AG04450 (cell line): Measurements from ENCODE around the gene PNPLA6. TPM values are rescaled to one million over a fixed set of nuclear protein-coding genes. Genes with fewer than 3 reads are reported as not detected.

Experiments
- CTCF ChIA-PET: fragments of 300-600, 350-600 bp; formaldehyde crosslinking; extraction: SDS; loops from one replicate; lab custom pipeline; 2022; ENCODE audit warnings: antibody characterized with exemption, inconsistent platforms; lab: Charles Lee
- POLR2A ChIA-PET: fragments of 350-600 bp; formaldehyde crosslinking; extraction: SDS; loops from one replicate; lab custom pipeline; 2021; ENCODE audit warnings: antibody characterized with exemption, inconsistent platforms; lab: Yijun Ruan, JAX
- DNase-seq: peaks from one replicate; pipeline ENCODE4 v3.0.0-alpha.2; 2011; ENCODE audit warnings: low read depth, low spot score
- H3K27ac ChIP-seq: one replicate; pipeline ENCODE4 v1.5.1; 2012; ENCODE audit warnings: low read depth, low read length, control low read depth
- H3K27me3 ChIP-seq: one replicate; pipeline ENCODE4 v1.6.0; 2012; ENCODE audit warnings: low read length; ENCODE audit not compliant: control insufficient read depth, insufficient read depth
- H3K4me3 ChIP-seq: 2 replicates; pipeline ENCODE4 v1.5.1; 2011; ENCODE audit warnings: mild to moderate bottlenecking, low read depth, low read length, control low read depth
- H3K9me3 ChIP-seq: 2 replicates; pipeline ENCODE4 v1.5.1; 2012; ENCODE audit warnings: low read length; ENCODE audit not compliant: control insufficient read depth, insufficient read depth
- CTCF ChIP-seq: IDR thresholded peaks from 2 replicates; pipeline ENCODE4 v1.5.1; 2011; ENCODE audit warnings: low read depth, low read length, control low read depth, inconsistent platforms
- polyA minus RNA-seq: library from RNA; depleted of rRNA, polyadenylated mRNA; stranded (reverse); fragments of >200 nt; gene quantifications from 2 replicates; pipeline ENCODE4 v1.2.3, GENCODE V29; 2011; rRNA and poly(A)+ RNA removed
- polyA plus RNA-seq: library from polyadenylated mRNA; depleted of rRNA; stranded (reverse); fragments of >200 nt; gene quantifications from 2 replicates; pipeline ENCODE4 v1.2.3, GENCODE V29; 2011; rRNA removed

Gene PNPLA6
- polyA plus RNA-seq (17.0 and 19.8 TPM in 2 replicates), polyA minus RNA-seq (27.3 and 28.4 TPM in 2 replicates)

- POLR2A ChIA-PET = interaction anchor here (0.5 to 2.4 kb wide), 5 partner anchors 14 to 1551 kb away, joined by 3 to 9 read pairs (median 3); partner anchors contain the start of genes MCOLN1, PET100 and XAB2
- no peak for TF ChIP-seq CTCF
- H3K27me3 ChIP-seq = no peaks in the 10 kb centered on the region
- CTCF ChIA-PET = interaction anchor here (0.6 to 1.2 kb wide), 3 partner anchors 181 to 194 kb away, joined by 3 to 9 read pairs (median 4); no protein-coding TSS in a partner anchor
- peaks cover 5% of the 10 kb centered on the region; the same call in 1 of the 2 replicates for H3K9me3 ChIP-seq
- peak; percentile 85 for DNase-seq
- peak within 1 kb of the TSS; percentile 83 for H3K27ac ChIP-seq
- peak within 1 kb of the TSS; percentile 99 for H3K4me3 ChIP-seq
These were observed at the start of gene PNPLA6 for GRCh38 chr19:7535047-7535997. PNPLA6 (plus strand) TSS chr19:7535717; CDS start chr19:7535789, 72 bp downstream.

DNA sequence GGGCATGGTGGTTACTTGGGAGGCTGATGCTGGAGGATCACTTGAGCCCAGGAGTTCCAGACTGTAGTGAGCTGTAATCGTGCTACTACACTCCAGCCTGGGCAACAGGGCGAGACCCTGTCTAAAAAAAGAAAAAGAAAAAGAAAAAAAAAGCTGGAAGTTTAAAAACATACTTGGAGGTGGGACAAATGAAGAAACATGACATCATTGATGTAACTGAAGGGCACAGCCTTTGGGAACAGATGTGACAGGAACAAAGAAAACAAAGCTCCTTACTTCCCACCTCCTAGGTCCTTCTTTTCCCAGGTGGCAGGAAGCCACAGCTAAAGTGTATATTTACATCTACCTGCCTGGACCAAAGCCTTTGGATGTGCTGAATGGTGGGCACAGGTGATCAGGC is 48.6 kb upstream of the PNPLA6 start:
- H3K9me3 ChIP-seq = peaks cover 6% of the 10 kb centered on the region; the same call in 1 of the 2 replicates
- peaks cover 2% of the 10 kb centered on the region for H3K27me3 ChIP-seq
- no peak for TF ChIP-seq CTCF
- no peak overlapping the region for H3K4me3 ChIP-seq
- no peak for DNase-seq
- no peak overlapping the region for H3K27ac ChIP-seq
- ChIA-PET CTCF (no interaction called here), POLR2A (no interaction called here)

- ChIA-PET CTCF (no interaction called here), POLR2A (no interaction called here)
- Histone ChIP-seq H3K9me3 (no peaks in the 10 kb centered on the region), H3K27me3 (peaks cover 2% of the 10 kb centered on the region), H3K4me3 (peak within 1 kb of the TSS; percentile 73), H3K27ac (peak within 1 kb of the TSS; percentile 58)
- peak; percentile 38 for DNase-seq
- no peak for TF ChIP-seq CTCF
These were observed 46.7 kb upstream of the PNPLA6 start, which contains the start of gene PEX11G for GRCh38 chr19:7488736-7489353. PEX11G (minus strand) TSS chr19:7489035; CDS start chr19:7489010, 25 bp downstream.

DNA sequence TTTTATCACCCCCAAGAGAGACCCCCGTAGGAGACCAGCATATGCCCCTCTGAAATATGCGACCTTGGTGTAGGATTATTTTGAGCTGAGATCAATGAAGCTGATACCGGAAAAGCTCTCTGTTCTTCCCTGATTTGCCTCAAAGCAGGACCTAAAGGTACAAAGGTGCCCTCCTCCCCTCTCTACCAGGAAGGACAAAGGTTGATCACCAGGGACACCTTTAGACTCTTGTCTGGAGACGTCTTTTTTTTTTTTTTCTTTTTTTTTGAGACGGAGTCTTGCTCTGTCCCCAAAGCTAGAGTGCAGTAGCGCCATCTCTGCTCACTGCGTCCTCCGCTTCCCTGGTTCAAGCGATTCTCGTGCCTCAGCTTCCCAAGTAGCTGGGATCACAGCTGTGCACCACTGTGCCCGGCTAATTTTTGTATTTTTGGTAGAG is 45.9 kb upstream of the PNPLA6 start:
- no peak for DNase-seq
- ChIA-PET POLR2A (no interaction called here), CTCF (interaction anchor here (0.6 kb wide), 1 partner anchor 61 kb away, joined by 3 read pairs; no protein-coding TSS in a partner anchor)
- Histone ChIP-seq H3K4me3 (no peak overlapping the region), H3K27ac (no peak overlapping the region), H3K9me3 (no peaks in the 10 kb centered on the region), H3K27me3 (peaks cover 2% of the 10 kb centered on the region)
- TF ChIP-seq CTCF = no peak
